OCI-M1 (cell line): ENCODE measurements around the gene TANGO2.

Source experiments
- DNase-seq: peaks from one replicate; lab custom pipeline; 2025; lab: John Stamatoyannopoulos, UW

The TANGO2 gene

DNA sequence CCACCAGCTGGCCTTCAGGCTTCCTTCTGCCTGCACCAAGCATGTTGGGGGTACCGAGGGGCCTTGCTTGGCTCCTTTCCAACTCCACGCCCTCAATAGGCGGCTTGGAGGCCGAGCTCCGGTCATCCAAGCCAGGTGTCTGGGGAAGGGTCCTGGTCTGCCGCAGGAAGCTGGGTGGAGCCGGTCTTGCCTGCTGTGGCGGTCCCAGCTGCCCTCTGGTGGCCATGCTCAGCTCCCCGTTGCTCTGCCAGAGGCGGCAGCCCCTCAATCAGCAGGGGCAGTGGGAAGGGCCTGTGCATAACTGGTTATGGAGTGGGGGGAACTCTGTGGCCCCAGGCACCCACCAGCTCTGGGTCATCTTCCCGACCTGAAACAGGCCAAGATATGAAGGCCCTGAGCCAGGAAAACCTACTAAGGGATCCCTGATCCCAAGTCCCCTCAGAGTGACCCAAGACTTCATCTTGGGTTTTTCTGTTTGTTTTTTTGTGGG, 7.5 kb upstream of the TANGO2 start:
- DNase-seq, result peak; percentile 77

DNA sequence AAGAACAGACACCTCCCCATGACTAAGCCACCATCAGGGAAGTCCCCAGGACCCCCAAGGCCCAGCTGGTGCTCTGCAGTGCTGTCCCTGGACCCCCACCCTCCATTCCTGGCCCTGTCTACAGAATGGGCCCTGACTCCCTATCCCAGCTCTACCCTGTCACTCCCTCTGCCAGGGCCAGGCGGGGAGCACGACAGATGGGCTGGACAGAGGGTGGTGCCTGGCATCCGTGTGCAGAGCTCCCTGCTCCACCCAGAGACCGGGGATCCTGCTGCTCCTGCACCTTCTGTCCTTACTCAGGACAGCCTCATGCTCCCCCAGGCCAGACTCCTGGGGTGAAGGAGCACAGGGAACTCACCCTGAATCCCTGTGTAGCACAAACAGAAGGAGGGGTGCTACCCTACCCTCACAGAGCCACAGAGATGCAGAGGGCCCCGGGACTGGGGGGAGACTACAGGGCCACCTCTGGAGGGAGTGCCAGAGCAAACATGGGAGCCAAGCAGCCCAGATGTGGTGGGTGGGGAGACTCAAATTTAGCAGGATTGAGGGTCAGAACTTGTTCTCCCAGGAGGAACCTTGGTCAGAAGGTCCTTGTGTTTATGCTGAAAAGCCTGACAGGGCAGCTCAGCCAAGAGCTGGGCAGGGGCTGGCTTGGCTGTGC, 6.3 kb upstream of the TANGO2 start:
- no peak for DNase-seq

DNA sequence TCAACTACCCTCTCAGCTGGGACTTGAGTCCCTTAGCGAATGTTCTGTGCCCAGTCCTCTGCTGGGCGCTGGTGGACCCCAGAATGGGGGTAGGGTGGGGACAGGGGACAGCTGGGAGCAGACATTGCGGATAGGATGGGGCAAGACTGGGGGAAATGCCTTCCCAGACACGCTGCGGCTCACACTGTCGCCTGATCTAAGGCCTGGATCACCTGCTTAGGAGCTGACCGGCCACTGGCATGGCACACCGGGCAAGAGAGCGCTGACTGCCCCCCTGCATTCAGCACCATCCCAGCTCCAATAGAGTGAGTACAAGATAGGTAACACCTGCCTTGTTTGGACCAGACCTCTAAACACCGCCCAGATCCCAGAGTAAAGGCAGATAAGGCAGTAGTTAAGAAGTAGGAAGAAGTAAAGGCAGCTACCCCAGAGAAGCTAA, 5.7 kb upstream of the TANGO2 start:
- DNase-seq, result no peak

DNA sequence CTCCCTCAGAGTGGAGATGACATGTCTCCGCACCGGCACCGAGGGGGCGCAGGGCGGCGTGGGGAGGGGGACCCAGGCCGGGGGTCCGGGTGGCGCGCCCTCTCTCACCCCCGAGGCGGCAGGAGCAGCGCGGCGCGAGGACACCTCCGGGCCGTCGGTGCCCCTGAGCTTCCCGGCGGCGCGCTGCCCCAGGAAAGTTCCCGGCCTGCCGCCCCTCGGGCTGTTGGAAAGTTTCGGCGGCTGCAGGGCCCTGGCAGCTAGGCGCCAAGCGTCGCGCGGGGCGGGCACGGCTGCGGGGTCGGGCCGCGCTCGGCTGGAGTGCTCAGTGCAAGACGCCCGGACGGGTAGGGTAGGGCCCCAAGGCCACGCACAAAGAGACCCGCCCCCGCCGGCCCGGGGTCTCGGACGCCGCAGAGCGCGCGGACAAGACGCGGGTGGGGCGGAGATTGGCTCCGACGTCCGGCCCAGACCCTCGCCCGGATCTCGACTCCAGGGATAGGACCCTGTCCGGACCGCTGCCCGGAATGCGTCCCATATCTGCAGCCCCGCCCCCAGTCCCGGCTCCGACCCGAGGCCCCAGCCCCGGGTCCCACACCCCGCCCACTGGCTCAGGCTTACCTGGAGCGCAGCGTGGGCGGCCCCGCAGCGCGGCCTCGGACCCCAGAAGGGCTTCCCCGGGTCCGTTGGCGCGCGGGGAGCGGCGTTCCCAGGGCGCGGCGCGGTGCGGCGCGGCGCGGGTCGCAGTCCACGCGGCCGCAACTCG, 4.8 kb upstream of the TANGO2 start:
- peak; percentile 66 for DNase-seq

GRCh38 chr22:20016734-20017621, 3.9 kb upstream of the TANGO2 start, which contains the start of gene ARVCF:
Gene ARVCF (minus strand): TSS chr22:20016823. CDS start chr22:19990794, 26,029 bp downstream.
- peak; percentile 97 for DNase-seq

GRCh38 chr22:20017622-20017958, 3.3 kb upstream of the TANGO2 start:
- no peak for DNase-seq

DNA sequence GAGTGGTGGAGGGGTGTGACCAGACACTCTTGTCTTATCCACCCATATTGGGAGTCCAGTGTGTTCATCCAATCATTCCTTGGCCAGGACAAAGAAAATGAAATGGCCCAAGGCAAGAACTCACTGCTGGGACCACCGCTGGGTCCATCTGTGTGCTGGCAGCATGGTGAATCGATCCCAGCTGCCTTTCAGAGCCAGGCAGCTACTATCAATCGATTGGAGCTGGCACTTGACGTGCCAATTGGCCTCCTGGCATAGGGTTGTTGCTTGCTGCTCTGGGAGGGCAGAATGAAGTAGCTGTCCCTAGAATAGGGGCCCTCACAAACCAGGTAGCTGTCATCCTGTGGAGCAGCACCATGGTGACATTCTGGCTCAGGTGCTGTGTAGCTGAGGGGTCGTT, 2.9 kb upstream of the TANGO2 start:
- no peak for DNase-seq

GRCh38 chr22:20019661-20020532, 1.0 kb upstream of the TANGO2 start:
- no peak for DNase-seq

DNA sequence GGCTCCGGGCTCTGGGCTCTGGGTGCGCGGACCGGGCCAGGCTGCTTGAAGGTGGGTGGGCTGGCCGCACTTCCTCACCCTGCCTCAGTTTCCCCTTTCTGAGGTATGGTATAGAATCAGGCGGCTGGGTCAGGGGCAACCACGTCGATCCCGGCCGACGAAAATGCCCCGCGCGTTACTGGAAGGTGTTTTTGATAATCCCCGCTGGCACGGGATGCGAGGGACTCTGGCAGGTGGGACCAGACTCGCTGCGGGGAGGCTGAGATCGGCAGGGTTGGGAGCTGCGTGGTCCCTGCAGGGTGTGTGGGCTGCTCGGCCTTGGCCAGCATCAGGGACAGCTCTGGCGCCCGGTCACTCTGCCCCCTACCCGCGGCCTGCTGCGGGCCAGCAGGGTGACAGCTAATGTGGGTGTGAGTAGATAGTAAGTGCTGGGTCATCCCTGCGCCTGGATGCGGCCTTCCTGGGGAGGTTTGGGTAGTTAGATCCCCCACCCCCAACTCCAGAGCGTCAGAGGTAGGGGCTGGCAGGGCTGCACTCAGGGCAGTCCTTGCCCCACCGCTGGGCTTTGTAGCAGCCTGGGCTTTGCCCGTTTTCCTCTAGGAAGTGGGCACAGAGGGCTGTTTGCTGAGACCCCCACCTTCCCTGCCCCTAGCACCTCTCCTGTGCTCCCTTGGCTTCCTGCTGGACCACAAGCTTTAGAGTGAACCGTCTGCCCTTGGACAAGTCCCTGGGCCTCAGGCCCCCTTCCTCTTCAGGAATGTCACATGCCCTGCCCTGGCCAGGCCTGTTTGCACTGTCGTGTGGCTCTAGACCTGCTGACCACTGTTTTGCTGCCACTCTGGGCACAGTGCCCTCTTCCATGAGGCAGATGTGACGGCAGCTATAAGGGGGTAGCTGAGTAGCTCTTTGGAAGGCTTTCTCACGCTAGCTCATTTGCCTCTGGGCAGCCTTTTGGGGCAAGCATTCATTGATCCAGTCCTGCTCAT, 579 bp downstream of the TANGO2 start:
- DNase-seq, result peak; percentile 75

- no peak for DNase-seq
These were observed 1.5 kb downstream of the TANGO2 start for GRCh38 chr22:20022231-20022977.

GRCh38 chr22:20022978-20023613, 2.2 kb downstream of the TANGO2 start:
- DNase-seq, result no peak

DNA sequence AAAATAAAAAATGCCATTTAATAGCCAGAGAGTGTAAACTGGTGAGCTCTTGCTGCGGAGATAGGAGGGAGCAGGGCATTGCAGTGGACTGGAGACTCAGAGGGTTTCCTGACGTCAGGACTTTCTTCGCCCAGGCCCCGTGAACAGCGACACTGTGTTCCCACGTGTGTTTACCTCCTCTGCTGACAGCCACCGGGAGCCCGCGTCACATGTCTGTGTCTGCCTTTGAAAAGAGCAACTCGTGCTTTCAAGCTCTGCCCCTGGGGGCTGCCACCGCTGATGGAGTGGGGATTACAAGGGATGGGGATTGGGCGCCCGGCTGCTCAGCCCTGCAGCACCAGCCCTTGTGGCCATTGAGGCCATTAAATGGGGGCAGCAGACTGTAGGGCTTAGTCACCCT, 3.3 kb downstream of the TANGO2 start:
- DNase-seq, result no peak

DNA sequence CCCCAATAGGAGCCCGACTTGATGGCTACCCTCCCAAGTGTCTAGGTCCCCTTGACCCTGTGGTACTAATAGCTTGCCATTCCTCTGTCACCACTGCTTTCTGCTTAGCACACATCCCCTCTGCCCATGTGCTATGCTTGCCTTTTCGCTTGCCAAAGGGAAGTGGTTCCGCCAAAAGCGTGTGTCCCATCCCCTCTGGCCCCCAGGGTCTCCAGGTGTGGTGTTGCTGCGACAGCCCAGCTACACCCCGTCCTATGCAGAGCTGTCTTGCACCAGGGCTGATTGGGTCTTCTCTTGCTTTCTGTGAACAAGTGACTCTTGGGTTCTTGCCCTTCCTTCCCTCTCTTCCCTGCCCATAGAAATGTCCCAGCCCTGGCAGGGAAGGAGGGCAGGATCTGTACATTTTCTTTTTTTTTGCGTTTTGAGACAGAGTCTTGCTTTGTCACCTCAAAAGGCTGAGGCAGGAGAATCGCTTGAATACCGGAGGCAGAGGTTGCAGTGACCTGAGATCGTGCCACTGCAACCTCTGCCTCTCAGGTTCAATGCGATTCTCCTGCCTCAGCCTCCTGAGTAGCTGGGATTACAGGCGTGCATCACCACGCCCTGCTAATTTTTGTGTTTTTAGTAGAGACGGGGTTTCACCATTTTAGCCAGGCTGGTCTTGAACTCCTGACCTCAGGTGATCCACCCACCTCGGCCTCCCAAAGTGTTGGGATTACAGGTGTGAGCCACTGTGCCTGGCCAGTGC, 3.9 kb downstream of the TANGO2 start:
- no peak for DNase-seq

DNA sequence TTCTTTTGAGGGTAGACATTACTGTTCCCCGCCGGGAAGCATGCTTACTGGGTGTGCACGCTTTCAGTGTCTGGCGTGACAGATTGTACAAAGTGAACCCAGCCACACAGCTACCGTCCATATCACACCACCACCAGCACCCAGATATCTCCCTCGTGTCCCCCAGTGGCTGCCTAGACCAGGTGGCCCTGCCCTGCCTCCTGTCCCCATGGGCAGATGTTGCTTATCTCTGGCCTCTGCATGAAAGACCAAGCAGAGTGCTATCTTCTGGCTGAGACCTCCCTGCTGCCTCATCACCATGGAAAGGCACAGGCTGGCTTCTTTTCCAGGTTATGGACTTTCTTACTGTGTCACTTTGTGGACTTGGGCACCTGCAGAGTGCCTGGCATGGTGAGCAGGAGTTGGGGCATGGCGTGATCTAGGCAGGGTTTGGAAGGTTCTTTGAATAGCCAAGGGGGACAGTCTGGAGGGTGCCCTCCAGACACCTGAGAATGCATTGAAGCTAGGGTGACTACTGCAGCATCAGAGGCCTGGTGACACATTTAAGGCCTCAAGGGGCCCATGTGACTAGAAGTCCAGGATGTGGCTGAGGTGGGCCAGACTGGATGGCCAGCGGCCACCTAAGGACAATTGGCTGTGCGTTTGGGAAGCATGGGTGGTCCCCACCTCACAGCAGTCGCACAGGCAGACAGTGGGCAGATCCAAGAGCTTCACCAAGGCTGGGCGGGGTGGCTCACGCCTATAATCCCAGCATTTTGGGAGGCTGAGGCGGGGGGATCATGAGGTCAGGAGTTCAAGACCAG, 4.7 kb downstream of the TANGO2 start:
- DNase-seq, result peak; percentile 37

DNA sequence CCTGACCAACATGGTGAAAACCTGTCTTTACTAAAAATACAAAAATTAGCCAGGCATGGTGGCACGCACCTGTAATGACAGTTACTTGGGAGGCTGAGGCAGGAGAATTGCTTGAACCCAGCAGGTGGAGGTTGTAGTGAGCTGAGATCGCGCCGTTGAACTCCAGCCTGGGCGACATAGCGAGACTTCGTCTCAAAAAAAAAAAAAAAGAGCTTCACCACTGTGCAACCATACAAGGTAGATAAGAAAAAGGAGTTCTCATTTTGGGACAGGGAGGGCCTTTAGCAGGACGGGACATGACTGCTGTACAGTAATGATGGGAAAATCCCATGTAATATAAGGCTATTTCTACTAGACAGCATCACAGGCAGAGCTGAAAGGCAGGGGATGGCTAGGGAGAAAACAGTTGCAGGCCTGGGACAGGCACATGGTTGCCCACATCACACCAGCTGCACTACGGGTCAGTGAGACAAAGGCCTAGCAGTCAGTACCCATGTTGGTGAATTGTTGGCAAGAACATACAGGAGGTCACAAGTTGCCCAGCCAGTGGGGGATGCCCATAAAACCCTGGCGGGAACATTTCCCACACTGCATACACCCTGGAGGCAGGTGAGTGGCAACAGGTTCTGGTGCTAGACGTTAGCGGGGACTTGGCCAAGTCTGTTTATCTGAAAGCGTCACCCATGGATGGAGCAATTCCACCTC, 5.4 kb downstream of the TANGO2 start:
- no peak for DNase-seq

- no peak for DNase-seq
These were observed 6.2 kb downstream of the TANGO2 start for GRCh38 chr22:20026996-20027601.
